Uterus (tissue), 2 donors: Measurements from ENCODE around the gene NKD2.

Experiments used
- POLR2A ChIP-seq, 2 donors: fragments of 450-650 bp; IDR thresholded peaks; one replicate each; pipeline ENCODE4 v1.6.1; 2016; ENCODE audit warnings: antibody characterized with exemption in 2 of 2, mild to moderate bottlenecking in 1 of 2, moderate library complexity in 1 of 2
- TF ChIP-seq, protein P1 (sequence below), 4 experiments: fragments of 200-600 bp in 2 of 4; fragments of 450-650 bp in 2 of 4; sonication (generic) in 2 of 4; IDR thresholded peaks; one replicate each; pipeline ENCODE4 v1.5.1; 2016 to 2019; ENCODE audit warnings: antibody characterized with exemption in 4 of 4, mild to moderate bottlenecking in 2 of 4, moderate library complexity in 1 of 4

DNA sequence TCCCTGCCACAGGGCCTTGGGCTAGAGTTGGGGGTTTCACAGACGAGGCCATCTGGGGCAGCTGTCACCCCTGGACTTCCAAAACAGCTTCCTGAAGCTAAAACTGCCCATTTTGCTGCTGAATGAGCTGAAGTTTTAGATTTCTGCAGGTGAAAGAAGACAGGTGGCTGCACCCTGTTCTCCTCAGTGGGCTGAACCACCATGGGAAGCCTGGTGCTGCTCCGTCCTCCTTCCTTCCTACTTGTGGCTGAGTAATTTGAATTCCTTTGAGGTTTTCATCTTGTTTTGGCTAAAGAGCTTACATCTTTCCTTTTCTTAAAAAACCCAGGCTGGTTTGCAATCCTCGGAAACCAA is 5.3 kb downstream of the NKD2 start:
- TF ChIP-seq, protein P1, sequence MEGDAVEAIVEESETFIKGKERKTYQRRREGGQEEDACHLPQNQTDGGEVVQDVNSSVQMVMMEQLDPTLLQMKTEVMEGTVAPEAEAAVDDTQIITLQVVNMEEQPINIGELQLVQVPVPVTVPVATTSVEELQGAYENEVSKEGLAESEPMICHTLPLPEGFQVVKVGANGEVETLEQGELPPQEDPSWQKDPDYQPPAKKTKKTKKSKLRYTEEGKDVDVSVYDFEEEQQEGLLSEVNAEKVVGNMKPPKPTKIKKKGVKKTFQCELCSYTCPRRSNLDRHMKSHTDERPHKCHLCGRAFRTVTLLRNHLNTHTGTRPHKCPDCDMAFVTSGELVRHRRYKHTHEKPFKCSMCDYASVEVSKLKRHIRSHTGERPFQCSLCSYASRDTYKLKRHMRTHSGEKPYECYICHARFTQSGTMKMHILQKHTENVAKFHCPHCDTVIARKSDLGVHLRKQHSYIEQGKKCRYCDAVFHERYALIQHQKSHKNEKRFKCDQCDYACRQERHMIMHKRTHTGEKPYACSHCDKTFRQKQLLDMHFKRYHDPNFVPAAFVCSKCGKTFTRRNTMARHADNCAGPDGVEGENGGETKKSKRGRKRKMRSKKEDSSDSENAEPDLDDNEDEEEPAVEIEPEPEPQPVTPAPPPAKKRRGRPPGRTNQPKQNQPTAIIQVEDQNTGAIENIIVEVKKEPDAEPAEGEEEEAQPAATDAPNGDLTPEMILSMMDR (IDR thresholded peaks at IDR 0.05) = no peak
- TF ChIP-seq POLR2A (IDR thresholded peaks at IDR 0.05) = no peak
